Stimulated activated CD8-positive, alpha-beta memory T cell treated with anti-CD3 and anti-CD28 coated beads, Interleukin-4, amount 100 ng/mL, for 48 hours (primary cell): ENCODE results near the gene PMVK.
"Not testable (repeated sequence)": the region's sequence is repeated elsewhere in the genome, so short reads cannot be mapped to it uniquely, and the experiment has no call there.

ENCODE experiments used
- DNase-seq: peaks from one replicate; pipeline ENCODE4 v3.0.0-alpha.2; 2020

Gene PMVK

DNA sequence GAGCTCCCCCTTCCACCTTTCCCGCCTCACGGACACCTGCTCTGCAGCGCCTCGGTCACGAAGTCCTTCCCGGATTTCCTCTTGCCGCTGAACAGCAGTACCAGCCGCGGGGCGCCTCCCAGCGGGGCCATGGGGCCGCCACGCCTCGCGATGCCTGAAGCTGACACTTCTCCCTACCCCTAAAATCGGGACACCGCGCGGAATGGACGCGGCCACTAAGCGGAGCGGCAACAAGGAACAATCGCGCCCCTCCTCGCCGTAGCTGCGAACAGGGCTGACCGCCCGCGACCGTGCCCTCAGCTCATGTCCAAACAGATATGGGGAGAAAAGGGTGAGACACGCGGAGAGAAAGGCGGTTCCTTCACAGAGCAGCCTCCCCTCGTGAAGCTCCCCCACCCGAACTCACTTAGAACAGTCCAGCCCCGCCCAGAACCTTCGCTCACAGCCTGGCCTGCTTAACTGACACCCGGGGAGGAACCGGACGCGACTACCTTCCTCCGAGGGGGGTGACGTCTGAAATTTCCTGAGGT, at the start of gene PMVK:
PMVK (minus strand) TSS at position 165 of the 530 bp plus-strand sequence; CDS start at position 131, 34 bp downstream.
- peak; percentile 96 for DNase-seq

DNA sequence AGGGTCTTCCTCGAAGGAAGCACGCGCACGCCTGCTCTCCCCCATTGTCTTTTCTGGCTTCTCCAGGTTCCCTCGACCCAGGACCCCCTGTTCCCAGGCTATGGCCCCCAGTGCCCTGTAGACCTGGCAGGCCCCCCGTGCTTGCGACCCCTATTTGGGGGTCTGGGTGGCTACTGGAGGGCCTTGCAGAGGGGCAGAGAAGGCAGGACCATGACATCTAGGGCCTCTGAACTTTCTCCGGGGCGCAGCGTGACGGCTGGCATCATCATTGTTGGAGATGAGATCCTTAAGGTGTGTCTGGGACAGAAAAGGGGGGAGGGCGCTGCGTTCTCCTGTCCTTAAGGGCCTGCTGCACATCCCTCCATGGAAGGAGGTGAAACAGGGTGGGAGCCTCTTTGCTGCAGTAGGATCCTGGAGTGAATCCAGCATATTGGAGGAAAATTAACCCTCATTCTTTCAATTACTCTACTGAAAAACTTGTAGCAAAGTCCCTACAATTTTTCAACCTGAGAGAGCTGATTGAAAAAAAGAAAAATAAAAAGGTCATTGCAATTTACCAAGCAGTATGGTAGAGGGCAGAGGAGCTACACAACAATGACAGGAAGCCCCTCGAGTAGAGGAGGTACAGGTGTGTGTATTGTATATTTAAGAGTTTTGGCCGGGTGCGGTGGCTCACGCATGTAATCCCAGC, 47.4 kb upstream of the PMVK start:
- DNase-seq: no peak

DNA sequence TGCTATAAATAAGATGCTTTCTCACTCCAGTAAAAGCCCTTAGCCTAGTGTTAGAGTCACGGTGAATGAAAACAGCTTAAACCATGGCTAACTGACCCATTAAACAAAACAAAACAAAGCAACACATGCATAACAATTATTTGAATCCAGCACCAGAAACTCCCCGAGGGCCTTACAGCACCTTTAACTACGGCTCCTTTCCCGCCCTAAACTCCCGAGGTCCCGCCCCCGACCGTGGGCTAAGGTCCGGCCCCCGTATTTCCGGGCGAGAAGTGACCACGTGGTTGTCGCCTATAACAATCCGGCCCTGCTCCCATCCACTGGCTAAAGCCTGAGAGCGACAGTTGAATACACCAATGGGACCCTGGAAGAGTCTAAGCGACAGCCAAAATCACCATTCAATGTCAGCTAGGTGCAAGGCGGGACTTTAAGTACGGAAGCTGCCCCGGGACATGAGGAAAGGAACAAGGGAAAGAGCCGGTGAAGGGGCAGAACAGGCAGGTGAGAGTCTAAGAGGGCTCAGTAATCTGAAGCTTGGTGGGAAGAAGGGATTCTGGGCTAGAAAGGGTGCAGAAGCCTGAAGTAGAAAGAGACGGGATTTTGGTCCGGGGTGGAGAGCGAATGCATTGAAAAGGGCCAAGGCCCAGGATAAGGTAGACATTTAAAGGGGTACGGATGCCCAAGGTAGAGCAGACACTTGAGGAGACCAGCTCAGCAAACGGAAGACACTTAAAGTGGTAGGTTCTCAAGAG, 46.6 kb upstream of the PMVK start, which contains the start of gene FLAD1:
FLAD1 (plus strand) TSS at position 448 of the 752 bp plus-strand sequence. CDS start 351 bp downstream, outside the sequence.
- DNase-seq: peak; percentile 97

DNA sequence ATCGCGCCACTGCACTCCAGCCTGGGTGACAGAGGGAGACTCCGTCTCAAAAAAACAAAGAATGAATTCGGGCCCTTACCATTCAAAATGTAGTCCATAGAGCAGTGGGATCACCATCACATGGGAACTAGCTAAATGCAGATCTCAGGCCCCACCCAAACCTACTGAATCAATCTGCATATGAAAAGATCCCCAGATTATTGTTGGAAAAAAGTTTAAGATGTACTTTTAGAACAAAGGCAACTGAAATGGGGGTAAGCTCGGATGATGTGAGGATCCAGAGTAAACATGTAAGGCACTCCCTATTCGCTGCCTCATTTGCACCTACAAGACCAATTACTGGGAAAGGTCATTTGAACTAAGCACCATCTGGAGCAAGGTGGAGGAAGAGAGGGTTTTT, 45.8 kb upstream of the PMVK start:
- DNase-seq: no peak

DNA sequence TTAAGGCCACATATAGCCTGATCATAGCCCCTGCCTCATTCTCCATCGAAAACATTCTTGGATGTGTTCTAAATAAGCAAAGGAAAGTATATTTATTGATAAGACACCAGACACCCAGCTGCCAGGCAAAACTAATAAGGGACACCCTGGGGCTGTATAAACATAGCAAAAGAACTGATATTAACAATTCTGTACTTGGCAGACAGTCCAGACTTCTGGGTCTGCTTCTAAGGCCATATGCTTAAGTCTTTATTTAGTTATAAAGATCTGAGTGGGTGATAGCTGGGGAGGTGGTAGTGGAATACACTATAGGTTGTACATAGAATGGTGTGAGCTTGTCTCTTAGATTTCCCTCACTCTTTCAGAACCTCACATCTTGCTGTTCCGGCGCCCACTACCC, 41.8 kb upstream of the PMVK start:
- no peak for DNase-seq

DNA sequence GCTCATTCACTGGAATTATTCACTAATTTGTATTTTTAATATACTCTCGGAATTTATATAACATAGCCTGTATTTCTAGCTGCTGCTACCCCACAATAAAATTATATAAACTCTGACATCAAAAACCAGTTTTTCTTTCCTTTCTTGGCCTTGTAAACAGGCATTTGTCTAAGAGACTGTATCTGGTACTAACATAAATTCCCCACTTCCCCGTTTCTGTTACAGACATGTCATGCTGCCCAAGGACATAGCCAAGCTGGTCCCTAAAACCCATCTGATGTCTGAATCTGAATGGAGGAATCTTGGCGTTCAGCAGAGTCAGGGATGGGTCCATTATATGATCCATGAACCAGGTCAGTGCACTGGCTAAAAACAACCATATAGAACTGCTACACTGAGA, 41.2 kb upstream of the PMVK start:
- not testable (repeated sequence) for DNase-seq

DNA sequence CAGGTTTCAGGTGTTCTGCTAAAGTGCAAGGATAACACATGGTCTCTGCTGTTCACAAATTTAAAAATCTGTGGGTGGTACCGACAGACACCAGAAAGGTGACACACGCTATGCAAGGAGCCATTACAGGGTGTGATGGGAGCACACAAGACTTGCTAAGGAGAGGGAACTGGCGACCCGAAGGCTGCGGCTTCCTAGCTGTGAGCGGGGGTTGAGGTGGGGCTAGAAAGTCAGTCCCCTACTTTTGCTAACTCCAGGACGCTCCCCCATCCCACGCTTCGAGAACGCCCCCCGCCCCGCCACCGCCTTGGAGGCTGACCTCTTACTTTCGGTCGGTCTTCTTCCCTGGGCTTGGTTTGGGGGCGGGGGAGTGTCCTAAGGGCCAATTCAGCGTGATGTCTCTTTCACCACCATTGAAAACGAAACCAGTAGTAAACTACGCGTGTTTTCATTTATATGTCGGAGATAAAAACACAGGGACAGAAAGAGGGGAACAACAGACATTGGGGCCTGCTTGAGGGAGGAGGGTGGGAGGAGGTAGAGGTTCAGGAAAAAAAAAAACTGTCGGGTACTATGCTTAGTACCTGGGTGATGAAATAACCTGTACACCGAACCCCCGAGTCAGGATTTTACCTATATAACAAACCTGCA, 39.0 kb upstream of the PMVK start:
- peak; percentile 82 for DNase-seq

DNA sequence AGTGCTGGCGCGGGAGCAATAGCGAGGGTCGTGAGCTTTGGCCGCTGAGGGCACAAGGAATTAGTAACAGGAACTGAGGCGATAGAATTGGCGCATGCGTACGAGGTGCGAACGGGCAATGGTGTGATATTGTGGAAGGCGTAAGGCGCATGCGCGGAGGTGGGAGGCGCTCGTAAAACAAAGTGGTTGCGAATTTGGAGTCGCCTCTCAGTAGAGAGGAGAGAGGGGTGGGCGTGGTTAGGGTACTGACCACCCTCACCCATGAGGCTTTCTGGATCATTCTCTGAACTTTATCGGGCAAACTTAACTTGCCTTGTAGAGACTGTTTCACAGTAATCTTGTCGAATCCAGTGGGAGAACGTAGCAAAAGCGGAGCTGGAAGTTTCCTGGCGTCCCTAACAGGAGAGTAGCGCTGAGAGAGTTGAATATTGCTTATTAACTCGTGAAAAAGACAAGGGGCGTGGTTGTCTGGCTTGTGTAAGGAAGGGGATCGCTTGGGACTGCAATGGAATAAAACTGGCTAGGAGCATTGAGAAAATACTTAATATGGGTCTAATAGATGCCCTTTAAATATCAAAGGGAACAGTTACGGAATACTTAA, 38.4 kb upstream of the PMVK start:
- DNase-seq: peak; percentile 94

DNA sequence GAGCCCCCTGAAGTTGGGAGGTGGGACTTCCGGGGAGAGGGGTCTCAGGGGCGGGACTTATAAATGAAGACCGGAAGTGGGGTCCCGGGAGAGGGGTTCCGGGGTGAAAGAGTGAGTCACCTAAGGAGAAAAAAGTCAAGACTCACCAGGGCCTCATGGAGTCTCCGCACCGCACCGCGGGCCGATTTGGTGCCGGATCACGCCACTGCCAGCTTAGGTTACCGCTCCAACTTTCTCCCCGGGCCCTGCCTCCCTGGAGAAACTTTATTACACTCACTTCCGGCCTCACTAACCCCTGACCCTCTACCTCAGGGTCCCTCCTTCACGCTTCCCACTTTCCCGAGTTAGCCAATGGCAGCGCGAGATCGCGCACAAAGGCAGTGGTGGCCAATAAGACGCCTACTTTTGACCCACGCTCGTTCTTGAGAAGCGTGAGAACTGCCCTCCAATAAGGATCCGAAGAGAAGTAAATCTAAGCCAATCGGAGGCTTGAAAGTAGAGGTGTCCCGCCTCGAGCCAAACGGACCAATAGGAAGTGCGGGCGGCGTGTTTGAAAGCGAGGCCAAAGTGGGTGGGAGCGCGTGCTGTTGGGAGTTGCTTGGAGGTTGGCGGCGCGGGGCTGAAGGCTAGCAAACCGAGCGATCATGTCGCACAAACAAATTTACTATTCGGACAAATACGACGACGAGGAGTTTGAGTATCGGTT, 37.7 kb upstream of the PMVK start, which contains the start of gene CKS1B:
CKS1B (plus strand) TSS at position 580 of the 706 bp plus-strand sequence; CDS start at position 645, 65 bp downstream.
- DNase-seq: peak; percentile 95

DNA sequence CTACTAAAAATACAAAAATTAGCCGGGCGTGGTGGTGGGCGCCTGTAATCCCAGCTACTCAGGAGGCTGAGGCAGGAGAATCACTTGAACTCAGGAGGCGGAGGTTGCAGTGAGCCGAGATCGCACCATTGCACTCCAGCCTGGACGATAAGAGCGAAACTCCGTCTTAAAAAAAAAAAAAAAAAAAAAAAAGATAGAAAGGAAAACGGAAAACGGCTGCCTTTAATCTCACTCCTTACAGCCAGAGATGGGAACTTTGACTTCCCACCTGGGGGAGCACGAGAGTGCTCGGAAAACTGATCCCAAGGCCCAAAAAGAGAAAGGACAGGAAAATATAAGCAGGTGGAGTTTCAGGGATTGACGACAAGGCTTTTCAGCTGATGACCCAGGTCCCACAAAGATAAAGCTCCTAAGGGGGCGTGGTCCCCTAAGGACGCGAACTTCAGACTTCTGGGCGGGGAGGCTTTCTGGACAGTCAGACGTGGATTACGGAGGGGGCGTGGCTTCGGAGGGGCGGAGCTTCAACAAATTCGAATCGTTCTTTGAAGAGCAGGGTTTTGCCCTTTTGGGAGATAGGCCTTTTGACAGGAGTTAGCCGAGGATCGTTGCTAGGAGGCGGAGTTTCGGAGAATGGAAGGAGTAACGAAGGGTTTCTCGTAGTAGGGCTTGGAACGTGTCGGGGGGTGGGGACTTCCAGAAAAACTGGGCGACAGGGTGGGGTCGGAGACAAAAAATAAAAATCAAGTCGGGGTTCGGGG, 37.0 kb upstream of the PMVK start:
- peak; percentile 98 for DNase-seq

DNA sequence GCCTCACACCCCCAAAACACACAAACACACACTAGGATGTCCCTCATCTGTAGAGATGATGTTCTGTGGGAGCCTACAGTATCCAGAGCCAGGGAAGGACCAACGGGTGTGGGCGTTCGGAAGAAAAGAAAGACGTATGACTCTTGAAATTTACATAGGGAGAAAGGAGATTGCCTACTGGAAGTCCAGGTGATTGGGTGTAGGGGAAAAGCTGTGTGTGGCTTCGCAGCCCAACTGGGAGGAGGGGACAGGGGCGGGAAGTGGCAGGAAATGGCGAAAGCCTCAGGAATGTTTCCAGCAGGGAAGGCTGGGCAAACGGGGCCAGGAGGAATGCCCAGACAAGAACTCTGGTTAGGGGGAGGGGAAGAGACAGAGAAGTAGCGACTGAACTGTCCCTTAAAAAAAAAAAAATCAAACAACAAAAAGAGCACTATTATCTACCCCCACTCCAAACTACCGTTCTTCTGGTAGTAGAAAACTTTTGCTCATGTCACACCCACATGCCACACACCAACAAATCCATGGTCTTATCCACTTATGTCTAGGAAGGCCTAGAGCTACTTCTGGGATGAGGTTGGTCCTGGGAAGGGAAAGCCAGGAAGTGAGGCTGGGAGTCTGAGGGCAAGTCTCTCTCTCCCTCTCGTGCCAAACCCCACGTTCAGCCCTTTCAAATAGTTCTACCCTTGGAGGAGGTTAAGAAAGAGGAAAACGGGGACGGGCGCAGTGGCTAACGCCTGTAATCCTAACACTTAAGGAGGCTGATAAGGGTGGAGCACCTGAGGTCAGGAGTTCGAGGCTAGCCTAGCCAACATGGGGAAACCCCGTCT, 36.2 kb upstream of the PMVK start:
- no peak for DNase-seq

DNA sequence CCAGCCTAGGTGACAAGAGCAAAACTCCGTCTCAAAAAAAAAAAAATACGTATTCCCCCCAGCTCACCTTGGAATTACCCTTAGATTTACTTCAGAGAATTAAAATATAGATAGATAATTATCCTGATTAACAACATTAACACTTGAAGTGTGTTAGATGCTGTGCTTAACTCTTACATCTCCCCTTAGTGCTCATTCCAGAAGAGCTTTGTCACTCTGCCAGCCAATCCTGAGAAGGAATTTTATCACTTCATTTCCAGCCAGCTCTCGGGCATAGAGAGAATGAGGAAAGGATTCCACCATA, 35.6 kb upstream of the PMVK start:
- no peak for DNase-seq

DNA sequence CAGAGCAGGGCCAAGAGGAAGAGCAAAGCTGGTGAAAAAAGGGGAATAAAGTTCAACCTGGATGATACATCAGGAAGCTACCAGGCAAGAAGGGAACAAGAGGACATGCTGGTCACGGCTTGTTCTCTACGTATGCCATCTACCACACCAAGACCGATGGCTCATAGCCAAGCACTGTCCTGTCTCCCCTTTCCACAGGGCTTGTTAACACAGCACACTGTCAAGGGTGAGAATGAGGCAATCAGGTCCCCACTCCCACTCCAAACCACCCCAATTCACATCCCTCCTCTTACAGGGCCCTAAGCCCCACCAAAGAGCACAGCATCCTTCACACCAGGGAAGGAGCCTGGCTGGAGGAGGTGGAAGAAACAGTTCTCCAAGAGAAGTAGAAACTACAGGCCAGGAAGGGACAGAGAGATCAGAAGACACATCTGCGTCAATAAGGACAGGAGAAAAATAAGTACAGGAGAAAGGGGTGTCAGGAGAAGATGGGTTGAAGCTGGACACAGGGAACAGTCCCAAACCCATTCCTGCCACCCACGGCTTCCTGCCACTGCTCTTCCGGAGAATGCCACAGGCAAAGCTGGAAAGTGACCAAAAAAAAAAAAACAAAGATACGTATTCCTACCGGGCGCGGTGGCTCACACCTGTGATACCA, 35.0 kb upstream of the PMVK start:
- no peak for DNase-seq

DNA sequence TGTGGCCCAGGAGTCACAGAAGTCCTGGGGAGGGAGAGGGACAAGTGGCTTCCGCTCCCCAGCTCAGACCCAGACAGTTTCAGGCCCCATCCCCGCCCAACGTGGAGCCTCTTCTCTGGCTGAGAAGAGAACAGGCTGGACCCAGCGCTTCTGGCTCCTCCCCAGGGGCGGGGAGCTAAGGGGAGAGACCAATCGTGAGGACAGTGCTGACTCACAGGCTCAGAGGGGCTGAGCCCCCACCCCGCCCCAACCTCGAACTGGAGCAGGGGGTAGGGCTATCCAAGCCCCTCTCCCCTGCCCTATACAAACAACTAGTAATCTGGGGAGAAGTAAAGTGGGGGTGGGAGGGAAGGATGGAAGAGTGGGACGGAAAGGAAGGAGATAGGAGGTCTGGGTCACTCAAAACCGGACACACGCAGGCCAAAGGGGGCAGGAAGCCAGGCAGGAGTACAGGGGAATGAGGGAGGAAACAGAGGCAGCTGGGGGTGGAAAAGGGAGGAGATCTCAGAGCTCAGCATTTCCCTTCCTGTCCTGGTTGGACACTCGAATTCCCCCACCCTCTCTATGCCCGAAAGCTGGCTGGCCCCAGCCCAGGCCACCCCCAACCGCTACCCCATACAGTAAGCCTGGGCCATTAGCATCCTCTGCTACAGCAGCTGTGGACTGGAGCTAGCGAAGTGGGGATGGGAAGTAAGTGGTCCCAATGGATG, 34.3 kb upstream of the PMVK start, which contains the start of gene SHC1:
SHC1 (minus strand) TSS at position 117 of the 710 bp plus-strand sequence. CDS start 221 bp downstream, outside the sequence.
- DNase-seq: peak; percentile 70

DNA sequence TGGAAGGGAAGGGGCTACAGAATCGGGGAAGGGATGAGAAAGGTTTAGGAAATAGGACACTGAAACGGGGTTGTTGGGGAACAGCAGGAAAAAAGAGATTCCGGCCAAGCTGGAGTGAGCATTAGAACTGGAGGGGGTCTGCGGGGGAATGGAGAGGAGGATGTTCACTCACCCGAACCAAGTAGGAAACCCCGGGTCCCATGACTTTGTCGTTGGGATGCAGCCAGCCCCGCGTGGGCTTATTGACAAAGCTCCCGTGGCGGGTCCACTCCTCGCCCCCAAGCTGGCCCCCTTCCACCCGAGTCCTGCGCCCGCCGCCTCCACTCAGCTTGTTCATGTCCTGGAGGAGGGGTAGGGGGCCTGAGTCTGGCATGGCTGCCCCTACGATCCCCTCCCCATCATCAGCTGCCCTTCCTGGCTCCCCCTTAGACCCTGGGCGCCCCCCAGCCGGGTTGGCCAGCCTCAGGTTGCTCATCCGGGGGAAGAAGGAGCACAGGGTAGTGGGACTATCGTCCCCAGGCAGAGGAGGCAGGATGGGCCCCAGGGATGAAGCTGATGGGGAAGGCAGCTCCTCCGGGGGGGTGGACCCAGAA, 33.4 kb upstream of the PMVK start:
- no peak for DNase-seq

DNA sequence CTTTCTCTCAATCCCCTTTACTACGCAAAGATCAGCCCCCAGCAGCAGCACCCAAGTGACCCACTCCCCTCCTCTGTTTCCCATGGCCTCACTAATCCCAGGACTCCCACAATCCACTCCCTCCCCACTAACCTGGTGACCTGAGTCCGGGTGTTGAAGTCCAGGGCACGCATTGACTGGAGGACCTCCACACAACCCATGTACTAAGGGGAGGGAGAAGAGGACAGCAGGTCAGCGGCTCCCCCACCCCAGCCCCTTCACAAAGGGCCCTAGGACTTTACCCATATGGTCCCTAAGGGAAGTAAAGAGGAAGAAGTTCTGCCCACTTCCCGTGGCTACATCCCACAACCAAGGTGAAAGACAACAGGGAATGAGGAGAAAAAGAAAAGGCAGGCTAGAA, 32.7 kb upstream of the PMVK start:
- DNase-seq: no peak

DNA sequence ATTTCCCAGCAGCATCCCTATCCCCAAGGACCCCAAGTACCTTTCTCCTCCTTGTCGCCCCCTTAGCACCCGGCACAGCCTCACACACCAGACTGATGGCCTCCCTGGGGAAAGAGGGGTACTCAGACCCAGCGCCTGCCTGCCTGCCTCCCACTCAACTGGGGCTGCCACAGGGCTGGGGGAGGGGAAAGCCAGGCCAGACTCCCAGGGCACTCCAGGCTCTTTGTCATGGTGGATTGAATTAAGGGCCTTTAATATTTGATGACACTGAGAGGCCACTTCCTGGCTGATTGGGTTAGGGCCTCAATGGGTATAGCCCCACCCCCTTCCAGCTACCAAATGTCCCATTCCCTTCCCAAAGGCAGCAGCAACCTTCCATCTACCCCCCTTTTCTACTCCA, 32.2 kb upstream of the PMVK start:
- DNase-seq: no peak

DNA sequence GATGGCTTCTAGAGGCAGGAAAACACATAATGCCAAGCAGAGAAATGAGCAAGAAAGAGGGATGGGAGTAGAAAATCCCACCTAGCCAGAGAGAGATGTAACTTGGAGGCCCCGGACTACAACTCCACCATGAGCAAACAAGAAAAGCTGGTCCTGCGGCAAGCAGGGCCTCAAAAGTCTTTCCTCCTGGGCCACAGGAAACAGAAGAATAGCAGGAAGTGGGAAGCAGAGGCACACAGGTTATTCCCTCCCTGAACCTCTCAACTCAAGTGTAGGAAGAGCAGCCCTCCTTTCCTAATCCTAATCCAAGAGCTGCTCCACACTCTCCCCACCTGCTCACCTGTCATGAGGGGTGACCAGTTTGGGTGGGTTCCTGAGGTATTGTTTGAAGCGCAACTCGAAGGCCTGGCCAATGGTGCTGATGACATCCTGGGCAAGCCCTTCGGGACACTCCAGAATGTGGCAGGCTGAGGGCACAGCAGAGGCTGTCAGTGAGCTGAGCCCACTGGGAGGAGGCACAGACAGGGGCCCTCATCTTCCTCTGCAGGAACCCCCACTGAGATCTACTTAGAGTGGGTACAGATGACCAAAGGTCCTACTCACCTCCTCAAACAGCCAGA, 30.9 kb upstream of the PMVK start:
- no peak for DNase-seq

DNA sequence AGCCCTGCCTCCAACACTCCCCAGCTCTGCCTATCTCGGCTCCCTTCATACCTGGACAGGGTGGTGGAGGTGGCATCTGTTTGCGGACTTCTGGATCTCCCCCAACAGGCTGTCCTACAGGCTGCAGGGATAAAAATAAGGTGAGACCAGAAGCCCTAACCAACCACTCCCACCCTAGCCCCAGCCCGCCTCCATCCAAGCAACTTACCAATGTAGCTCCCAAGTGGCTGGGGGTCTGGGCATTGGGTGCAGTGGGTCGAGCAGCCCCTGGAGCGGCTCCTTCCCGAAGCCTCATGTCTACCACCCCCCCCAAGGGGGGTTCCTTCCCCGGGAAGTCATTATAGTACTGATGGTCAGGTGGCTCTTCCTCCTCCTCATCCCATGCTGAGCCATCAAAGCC, 29.6 kb upstream of the PMVK start:
- no peak for DNase-seq
